HFFc6 (cell line): Measurements from ENCODE around the gene APEX1. TPM values are rescaled to one million over a fixed set of nuclear protein-coding genes. Genes with fewer than 3 reads are reported as not detected.

Experiments
- DNase-seq: peaks from one replicate; pipeline ENCODE4 v3.0.0-alpha.2; 2018
- H3K27ac Mint-ChIP-seq: 2 replicates; pipeline ENCODE4 v1.8.0; 2020; ENCODE audit warnings: mild to moderate bottlenecking, mixed read lengths
- H3K27me3 Mint-ChIP-seq: 2 replicates; pipeline ENCODE4 v1.8.0; 2021; ENCODE audit warnings: mild to moderate bottlenecking, moderate library complexity, mixed read lengths; ENCODE audit not compliant: insufficient read depth
- H3K36me3 Mint-ChIP-seq: 2 replicates; pipeline ENCODE4 v1.8.0; 2021; ENCODE audit warnings: low read depth, mixed read lengths
- H3K4me1 Mint-ChIP-seq: 2 replicates; pipeline ENCODE4 v1.8.0; 2020; ENCODE audit warnings: low read depth, mixed read lengths
- H3K4me3 Mint-ChIP-seq: 2 replicates; pipeline ENCODE4 v1.8.0; 2020; ENCODE audit warnings: mild to moderate bottlenecking, moderate library complexity, mixed read lengths
- H3K9me3 Mint-ChIP-seq: 2 replicates; pipeline ENCODE4 v1.8.0; 2020; ENCODE audit warnings: mild to moderate bottlenecking, mixed read lengths
- CTCF ChIP-seq: fragments of 200-600 bp; sonication (generic); IDR thresholded peaks from 2 replicates; pipeline ENCODE4 v1.5.0; 2021; ENCODE audit warnings: antibody characterized with exemption, mild to moderate bottlenecking
- total RNA-seq, 6 experiments: library from RNA; stranded (reverse); fragmentation: NEBNext Ultra II Directional; extraction: Animal tissue kit (Norgen Biotek cat#: 25700); gene quantifications; 2 replicates in 1 of 6; 3 replicates in 5 of 6; pipeline ENCODE4 v1.2.3, GENCODE V29; 2021

The APEX1 gene
- total RNA-seq, 6 experiments from 2014 or later: 161 to 189 (median 184) TPM

GRCh38 chr14:20421267-20421666, 33.8 kb upstream of the APEX1 start:
- DNase-seq: no peak
- no peaks in the 10 kb centered on the region for H3K36me3 Mint-ChIP-seq
- no peak for TF ChIP-seq CTCF
- H3K27ac Mint-ChIP-seq: no peak overlapping the region
- H3K9me3 Mint-ChIP-seq: no peaks in the 10 kb centered on the region
- no peak overlapping the region for H3K4me3 Mint-ChIP-seq
- H3K27me3 Mint-ChIP-seq: peaks cover 2% of the 10 kb centered on the region
- H3K4me1 Mint-ChIP-seq: no peaks in the 10 kb centered on the region

- Mint-ChIP-seq H3K4me1 (peaks cover 11% of the 10 kb centered on the region), H3K36me3 (no peaks in the 10 kb centered on the region), H3K4me3 (no peak overlapping the region), H3K27me3 (peaks cover 2% of the 10 kb centered on the region), H3K9me3 (no peaks in the 10 kb centered on the region), H3K27ac (no peak overlapping the region)
- no peak for DNase-seq
- no peak for TF ChIP-seq CTCF
These were observed 32.1 kb upstream of the APEX1 start for GRCh38 chr14:20422886-20423285.

GRCh38 chr14:20424851-20425250, 30.2 kb upstream of the APEX1 start:
- H3K27ac Mint-ChIP-seq: no peak overlapping the region

GRCh38 chr14:20427231-20428009, 27.6 kb upstream of the APEX1 start:
- Mint-ChIP-seq H3K36me3 (no peaks in the 10 kb centered on the region), H3K4me1 (peaks cover 13% of the 10 kb centered on the region), H3K27me3 (no peaks in the 10 kb centered on the region; the same call in 1 of the 2 replicates), H3K4me3 (peak overlapping the region; percentile 30; the same call in 1 of the 2 replicates), H3K9me3 (no peaks in the 10 kb centered on the region), H3K27ac (peak overlapping the region; percentile 41)
- no peak for TF ChIP-seq CTCF
- peak; percentile 46 for DNase-seq

More at GRCh38 chr14:20424851-20425250, 30.2 kb upstream of the APEX1 start:
- Mint-ChIP-seq H3K4me1 (peaks cover 13% of the 10 kb centered on the region), H3K4me3 (no peak overlapping the region), H3K27me3 (peaks cover 2% of the 10 kb centered on the region; the same call in 1 of the 2 replicates), H3K36me3 (no peaks in the 10 kb centered on the region), H3K9me3 (no peaks in the 10 kb centered on the region)
- TF ChIP-seq CTCF: no peak
- DNase-seq: no peak

- Mint-ChIP-seq H3K9me3 (no peaks in the 10 kb centered on the region), H3K27ac (no peak overlapping the region), H3K27me3 (no peaks in the 10 kb centered on the region), H3K4me1 (peaks cover 13% of the 10 kb centered on the region), H3K36me3 (no peaks in the 10 kb centered on the region), H3K4me3 (no peak overlapping the region)
- TF ChIP-seq CTCF: no peak
- no peak for DNase-seq
These were observed 27.0 kb upstream of the APEX1 start for GRCh38 chr14:20428010-20428365.
